ENCODE data around the gene NT5DC4.

- no peak for TF ChIP-seq GABPA (IDR thresholded peaks at IDR 0.05 in 1 of 2, conservative IDR thresholded peaks at IDR 0.05 in 1 of 2)
- TF ChIP-seq, protein P1, sequence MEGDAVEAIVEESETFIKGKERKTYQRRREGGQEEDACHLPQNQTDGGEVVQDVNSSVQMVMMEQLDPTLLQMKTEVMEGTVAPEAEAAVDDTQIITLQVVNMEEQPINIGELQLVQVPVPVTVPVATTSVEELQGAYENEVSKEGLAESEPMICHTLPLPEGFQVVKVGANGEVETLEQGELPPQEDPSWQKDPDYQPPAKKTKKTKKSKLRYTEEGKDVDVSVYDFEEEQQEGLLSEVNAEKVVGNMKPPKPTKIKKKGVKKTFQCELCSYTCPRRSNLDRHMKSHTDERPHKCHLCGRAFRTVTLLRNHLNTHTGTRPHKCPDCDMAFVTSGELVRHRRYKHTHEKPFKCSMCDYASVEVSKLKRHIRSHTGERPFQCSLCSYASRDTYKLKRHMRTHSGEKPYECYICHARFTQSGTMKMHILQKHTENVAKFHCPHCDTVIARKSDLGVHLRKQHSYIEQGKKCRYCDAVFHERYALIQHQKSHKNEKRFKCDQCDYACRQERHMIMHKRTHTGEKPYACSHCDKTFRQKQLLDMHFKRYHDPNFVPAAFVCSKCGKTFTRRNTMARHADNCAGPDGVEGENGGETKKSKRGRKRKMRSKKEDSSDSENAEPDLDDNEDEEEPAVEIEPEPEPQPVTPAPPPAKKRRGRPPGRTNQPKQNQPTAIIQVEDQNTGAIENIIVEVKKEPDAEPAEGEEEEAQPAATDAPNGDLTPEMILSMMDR (IDR thresholded peaks at IDR 0.05; ENCODE audit: low read depth, low read length, missing input control) = peak; percentile 85
- TF ChIP-seq TAF1 (conservative IDR thresholded peaks at IDR 0.05) = no peak
- TF ChIP-seq RAD21 (IDR thresholded peaks at IDR 0.05) = peak; percentile 93 to 98
- peak; percentile 10 for TF ChIP-seq MAX (IDR thresholded peaks at IDR 0.05)
- TF ChIP-seq RXRA (IDR thresholded peaks at IDR 0.05) = no peak
- TF ChIP-seq, protein P2, sequence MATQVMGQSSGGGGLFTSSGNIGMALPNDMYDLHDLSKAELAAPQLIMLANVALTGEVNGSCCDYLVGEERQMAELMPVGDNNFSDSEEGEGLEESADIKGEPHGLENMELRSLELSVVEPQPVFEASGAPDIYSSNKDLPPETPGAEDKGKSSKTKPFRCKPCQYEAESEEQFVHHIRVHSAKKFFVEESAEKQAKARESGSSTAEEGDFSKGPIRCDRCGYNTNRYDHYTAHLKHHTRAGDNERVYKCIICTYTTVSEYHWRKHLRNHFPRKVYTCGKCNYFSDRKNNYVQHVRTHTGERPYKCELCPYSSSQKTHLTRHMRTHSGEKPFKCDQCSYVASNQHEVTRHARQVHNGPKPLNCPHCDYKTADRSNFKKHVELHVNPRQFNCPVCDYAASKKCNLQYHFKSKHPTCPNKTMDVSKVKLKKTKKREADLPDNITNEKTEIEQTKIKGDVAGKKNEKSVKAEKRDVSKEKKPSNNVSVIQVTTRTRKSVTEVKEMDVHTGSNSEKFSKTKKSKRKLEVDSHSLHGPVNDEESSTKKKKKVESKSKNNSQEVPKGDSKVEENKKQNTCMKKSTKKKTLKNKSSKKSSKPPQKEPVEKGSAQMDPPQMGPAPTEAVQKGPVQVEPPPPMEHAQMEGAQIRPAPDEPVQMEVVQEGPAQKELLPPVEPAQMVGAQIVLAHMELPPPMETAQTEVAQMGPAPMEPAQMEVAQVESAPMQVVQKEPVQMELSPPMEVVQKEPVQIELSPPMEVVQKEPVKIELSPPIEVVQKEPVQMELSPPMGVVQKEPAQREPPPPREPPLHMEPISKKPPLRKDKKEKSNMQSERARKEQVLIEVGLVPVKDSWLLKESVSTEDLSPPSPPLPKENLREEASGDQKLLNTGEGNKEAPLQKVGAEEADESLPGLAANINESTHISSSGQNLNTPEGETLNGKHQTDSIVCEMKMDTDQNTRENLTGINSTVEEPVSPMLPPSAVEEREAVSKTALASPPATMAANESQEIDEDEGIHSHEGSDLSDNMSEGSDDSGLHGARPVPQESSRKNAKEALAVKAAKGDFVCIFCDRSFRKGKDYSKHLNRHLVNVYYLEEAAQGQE (IDR thresholded peaks at IDR 0.05) = no peak
- TF ChIP-seq, protein P3, sequence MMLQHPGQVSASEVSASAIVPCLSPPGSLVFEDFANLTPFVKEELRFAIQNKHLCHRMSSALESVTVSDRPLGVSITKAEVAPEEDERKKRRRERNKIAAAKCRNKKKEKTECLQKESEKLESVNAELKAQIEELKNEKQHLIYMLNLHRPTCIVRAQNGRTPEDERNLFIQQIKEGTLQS (IDR thresholded peaks at IDR 0.05) = no peak
- no peak for TF ChIP-seq ZBTB33 (IDR thresholded peaks at IDR 0.05)
- no peak for TF ChIP-seq NR2F2 (IDR thresholded peaks at IDR 0.05)
- no peak for TF ChIP-seq JUND (IDR thresholded peaks at IDR 0.05)
- no peak for TF ChIP-seq EGR1 (IDR thresholded peaks at IDR 0.05; ENCODE audit: low read depth in 2 of 2)
- no peak for TF ChIP-seq HNF4G (IDR thresholded peaks at IDR 0.05)
These were observed 29.9 kb upstream of the NT5DC4 start for GRCh38 chr2:112690853-112691401.
